Measurements from ENCODE around the gene DDX56.

DDX56 gene

GRCh38 chr7:44580945-44581878 is 7.5 kb upstream of the DDX56 start:
- Mint-ChIP-seq H3K36me3 (ENCODE audit: low read depth) (peaks cover 25% of the 10 kb centered on the region), H3K27me3 (ENCODE audit: low read depth) (no peaks in the 10 kb centered on the region), H3K4me1 (ENCODE audit: low read depth) (peaks cover 29% of the 10 kb centered on the region), H3K4me3 (peak overlapping the region; percentile 92), H3K9me3 (no peaks in the 10 kb centered on the region), H3K27ac (peak overlapping the region; percentile 87)

DNA sequence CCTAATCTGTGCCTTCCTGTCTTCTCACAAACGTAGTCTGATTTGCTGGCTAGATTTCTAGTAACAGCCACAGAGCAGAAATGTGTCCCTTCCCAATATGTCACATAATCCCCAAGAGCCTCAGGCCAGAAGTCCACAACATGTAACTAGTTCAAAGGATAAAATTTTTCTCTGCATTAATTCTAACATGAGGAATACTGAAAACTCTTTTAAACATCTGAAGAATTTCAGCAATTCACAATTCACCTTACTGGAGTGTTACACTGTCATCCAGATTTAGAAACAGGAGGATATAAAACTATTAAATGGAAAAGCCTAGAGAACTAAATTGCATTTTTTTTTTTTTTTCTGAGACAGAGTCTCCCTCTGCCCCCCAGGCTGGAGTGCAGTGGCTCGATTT is 2.5 kb upstream of the DDX56 start:
- H3K27ac Mint-ChIP-seq = peak overlapping the region; percentile 62
- H3K27me3 Mint-ChIP-seq (ENCODE audit: low read depth) = no peaks in the 10 kb centered on the region
- peaks cover 50% of the 10 kb centered on the region for H3K36me3 Mint-ChIP-seq (ENCODE audit: low read depth)
- H3K4me3 Mint-ChIP-seq = peak overlapping the region; percentile 58
- H3K4me1 Mint-ChIP-seq (ENCODE audit: low read depth) = peaks cover 50% of the 10 kb centered on the region
- H3K9me3 Mint-ChIP-seq = no peaks in the 10 kb centered on the region

- peaks cover 53% of the 10 kb centered on the region for H3K36me3 Mint-ChIP-seq (ENCODE audit: low read depth)
- H3K27me3 Mint-ChIP-seq (ENCODE audit: low read depth) = no peaks in the 10 kb centered on the region
- H3K27ac Mint-ChIP-seq = peak overlapping the region; percentile 95
- H3K4me3 Mint-ChIP-seq = peak overlapping the region; percentile 94
- no peaks in the 10 kb centered on the region for H3K9me3 Mint-ChIP-seq
- peaks cover 44% of the 10 kb centered on the region for H3K4me1 Mint-ChIP-seq (ENCODE audit: low read depth)
Measured at GRCh38 chr7:44575054-44575453, 1.3 kb upstream of the DDX56 start.

DNA sequence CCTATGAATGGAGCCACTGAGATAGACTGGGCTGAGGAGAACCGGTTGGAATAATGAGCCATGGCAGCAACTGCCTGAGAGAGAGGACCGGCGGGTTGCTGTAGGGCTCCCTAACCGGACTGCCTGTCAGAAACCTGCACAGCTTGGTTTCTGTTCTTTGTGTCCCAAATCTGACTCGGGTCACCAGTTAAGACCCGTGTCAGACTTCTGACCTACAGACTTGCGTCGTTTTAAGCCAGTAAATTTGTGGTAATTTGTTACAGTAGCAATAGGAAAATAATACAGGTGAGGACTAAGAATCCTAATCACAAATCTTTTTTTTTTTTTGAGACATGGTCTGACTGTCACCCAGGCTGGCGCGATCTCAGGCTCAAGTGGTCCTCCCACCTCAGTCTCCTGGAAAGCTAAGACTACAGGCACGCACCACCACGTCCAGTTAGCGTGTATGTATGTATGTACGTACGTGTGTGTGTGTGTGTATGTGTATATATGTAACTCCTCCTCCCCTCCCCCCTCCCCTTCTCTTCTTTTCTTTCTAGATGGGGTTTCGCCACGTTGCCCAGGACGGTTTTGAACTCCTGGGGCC is 672 bp upstream of the DDX56 start:
- Mint-ChIP-seq H3K9me3 (no peaks in the 10 kb centered on the region), H3K36me3 (ENCODE audit: low read depth) (peaks cover 53% of the 10 kb centered on the region), H3K4me1 (ENCODE audit: low read depth) (peaks cover 38% of the 10 kb centered on the region), H3K27ac (peak overlapping the region; percentile 95), H3K27me3 (ENCODE audit: low read depth) (no peaks in the 10 kb centered on the region), H3K4me3 (peak overlapping the region; percentile 94)

DNA sequence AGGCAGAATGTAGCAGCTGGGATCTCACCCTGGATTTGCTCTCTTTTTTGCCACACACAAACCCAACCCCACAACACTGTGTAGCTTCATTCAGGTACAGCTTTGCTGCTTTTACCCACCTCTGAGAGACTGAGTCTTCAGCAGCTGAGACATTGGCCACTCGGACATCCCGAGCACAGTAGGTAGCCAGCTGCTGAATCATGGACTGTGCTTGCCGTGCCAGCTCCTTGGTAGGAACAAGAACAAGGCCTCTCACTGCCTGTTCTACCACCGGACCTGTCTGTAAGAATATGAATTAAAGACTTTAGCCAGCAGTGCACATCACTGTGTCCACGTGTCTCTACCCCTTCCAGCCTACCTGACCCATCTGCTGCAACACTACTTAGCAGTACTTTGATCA is 937 bp downstream of the DDX56 start:
- Mint-ChIP-seq H3K27ac (peak overlapping the region; percentile 95), H3K36me3 (ENCODE audit: low read depth) (peaks cover 53% of the 10 kb centered on the region), H3K4me1 (ENCODE audit: low read depth) (peaks cover 33% of the 10 kb centered on the region), H3K27me3 (ENCODE audit: low read depth) (no peaks in the 10 kb centered on the region), H3K9me3 (no peaks in the 10 kb centered on the region), H3K4me3 (peak overlapping the region; percentile 94)

DNA sequence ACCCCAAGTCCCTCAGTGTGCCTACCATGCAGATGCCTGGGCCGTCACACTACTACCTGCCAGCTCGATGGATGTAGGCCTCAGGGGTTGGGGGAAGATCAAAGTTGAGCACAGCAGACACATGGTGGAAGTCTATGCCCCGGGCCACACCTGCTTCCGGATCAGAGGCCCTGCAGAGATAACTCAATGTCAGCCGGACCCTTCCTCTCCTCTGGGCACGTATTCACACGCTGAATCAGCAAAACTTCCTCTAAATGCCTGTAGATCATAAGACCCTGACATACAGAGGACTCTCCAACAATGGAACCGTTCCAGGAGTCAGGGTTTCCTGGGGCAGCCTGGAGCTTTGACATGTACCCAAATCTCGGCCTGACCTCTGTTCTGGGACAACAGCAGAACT is 3.7 kb downstream of the DDX56 start:
- Mint-ChIP-seq H3K27me3 (ENCODE audit: low read depth) (no peaks in the 10 kb centered on the region), H3K27ac (no peak overlapping the region), H3K9me3 (no peaks in the 10 kb centered on the region), H3K4me3 (no peak overlapping the region), H3K4me1 (ENCODE audit: low read depth) (peaks cover 26% of the 10 kb centered on the region), H3K36me3 (ENCODE audit: low read depth) (peaks cover 64% of the 10 kb centered on the region)

- peaks cover 17% of the 10 kb centered on the region for H3K4me1 Mint-ChIP-seq (ENCODE audit: low read depth)
- peaks cover 62% of the 10 kb centered on the region for H3K36me3 Mint-ChIP-seq (ENCODE audit: low read depth)
- no peak overlapping the region for H3K27ac Mint-ChIP-seq
Measured at GRCh38 chr7:44568771-44569560, 4.7 kb downstream of the DDX56 start.

GRCh38 chr7:44567884-44568283 is 5.8 kb downstream of the DDX56 start:
- no peak overlapping the region for H3K4me3 Mint-ChIP-seq
- no peaks in the 10 kb centered on the region for H3K9me3 Mint-ChIP-seq
- peaks cover 11% of the 10 kb centered on the region for H3K4me1 Mint-ChIP-seq (ENCODE audit: low read depth)
- no peaks in the 10 kb centered on the region for H3K27me3 Mint-ChIP-seq (ENCODE audit: low read depth)
- H3K36me3 Mint-ChIP-seq (ENCODE audit: low read depth) = peaks cover 61% of the 10 kb centered on the region
- H3K27ac Mint-ChIP-seq = no peak overlapping the region

More at GRCh38 chr7:44568771-44569560, 4.7 kb downstream of the DDX56 start:
- Mint-ChIP-seq H3K9me3 (no peaks in the 10 kb centered on the region), H3K27me3 (ENCODE audit: low read depth) (no peaks in the 10 kb centered on the region), H3K4me3 (no peak overlapping the region)

GRCh38 chr7:44566680-44567079 is 7.0 kb downstream of the DDX56 start:
- Mint-ChIP-seq H3K4me1 (ENCODE audit: low read depth) (peaks cover 2% of the 10 kb centered on the region), H3K36me3 (ENCODE audit: low read depth) (peaks cover 53% of the 10 kb centered on the region), H3K4me3 (no peak overlapping the region), H3K27me3 (ENCODE audit: low read depth) (no peaks in the 10 kb centered on the region), H3K9me3 (no peaks in the 10 kb centered on the region), H3K27ac (no peak overlapping the region)

DNA sequence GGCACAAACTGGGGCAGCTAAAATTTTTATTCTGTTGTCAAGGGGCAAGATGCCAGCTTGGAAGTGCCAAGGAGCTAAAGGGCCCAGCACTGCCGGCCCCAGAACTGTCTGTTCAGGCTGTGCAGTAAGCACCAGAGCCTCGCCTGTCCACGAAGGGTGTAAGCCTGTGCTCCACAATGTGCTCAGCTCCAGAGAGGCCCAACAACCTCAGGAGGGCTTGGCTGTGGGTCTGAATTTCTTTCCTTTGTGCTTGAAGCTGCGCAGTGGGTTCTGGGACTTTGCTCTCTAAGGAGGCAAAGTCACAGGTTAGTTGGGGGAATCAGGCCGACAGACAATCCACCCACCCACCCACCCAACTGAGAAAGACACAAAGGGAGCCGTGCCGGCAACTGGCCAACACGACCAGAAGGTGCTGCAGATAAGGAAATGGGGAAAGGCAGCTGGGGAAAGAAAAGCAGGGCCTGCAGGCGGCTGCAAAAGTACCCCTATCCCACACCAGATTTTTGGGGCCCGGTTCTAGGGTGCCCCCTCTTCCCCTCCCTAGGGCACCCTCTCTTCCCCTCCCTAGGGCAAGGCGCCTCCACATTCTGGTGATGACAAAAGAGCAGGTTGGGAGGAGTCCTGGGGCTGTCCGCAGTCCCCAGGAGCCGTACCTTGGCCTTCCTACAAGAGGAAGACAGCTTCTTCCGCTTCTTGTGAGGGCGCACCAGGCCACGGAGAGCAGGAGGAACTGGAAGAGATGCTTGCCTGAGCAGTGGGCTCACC is 7.7 kb downstream of the DDX56 start:
- peaks cover 2% of the 10 kb centered on the region for H3K4me1 Mint-ChIP-seq (ENCODE audit: low read depth)
- no peak overlapping the region for H3K4me3 Mint-ChIP-seq
- H3K9me3 Mint-ChIP-seq = no peaks in the 10 kb centered on the region
- H3K36me3 Mint-ChIP-seq (ENCODE audit: low read depth) = peaks cover 46% of the 10 kb centered on the region
- no peaks in the 10 kb centered on the region for H3K27me3 Mint-ChIP-seq (ENCODE audit: low read depth)
- no peak overlapping the region for H3K27ac Mint-ChIP-seq

DNA sequence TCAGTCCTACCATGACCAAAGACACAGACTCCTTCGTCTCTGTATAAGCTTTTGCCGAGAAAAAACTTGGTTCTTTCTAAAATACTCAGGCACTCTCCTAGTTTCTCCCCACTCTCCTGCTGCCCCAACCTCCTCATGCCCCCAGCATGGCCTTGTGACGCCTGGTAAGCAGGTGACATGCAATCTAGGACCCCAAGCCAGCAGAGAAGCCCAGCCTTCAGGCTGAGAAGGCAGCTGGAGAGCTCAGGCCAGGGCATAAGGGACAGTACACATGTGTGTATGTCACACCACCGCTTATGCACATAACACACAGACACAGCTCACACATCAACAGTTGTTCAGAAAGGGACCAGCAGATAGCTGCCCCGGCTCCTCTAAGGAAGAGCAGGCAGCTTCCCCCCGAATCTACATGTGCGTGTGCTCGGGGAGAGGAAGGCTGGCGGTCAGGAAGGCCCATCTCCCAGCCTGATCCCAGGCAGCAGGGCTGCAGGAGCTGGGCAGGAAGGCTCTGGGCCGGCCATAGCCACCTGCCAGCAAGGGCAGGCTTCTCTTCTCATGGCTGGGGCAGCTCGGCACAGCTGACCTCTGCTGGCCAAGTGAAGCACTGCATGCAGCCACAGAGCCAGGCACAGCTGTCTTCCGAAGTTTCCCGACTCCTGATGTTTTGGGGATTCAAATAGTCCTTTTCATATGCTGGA is 8.5 kb downstream of the DDX56 start:
- H3K9me3 Mint-ChIP-seq = no peaks in the 10 kb centered on the region
- no peak overlapping the region for H3K4me3 Mint-ChIP-seq
- no peak overlapping the region for H3K27ac Mint-ChIP-seq
- peaks cover 2% of the 10 kb centered on the region for H3K4me1 Mint-ChIP-seq (ENCODE audit: low read depth)
- no peaks in the 10 kb centered on the region for H3K27me3 Mint-ChIP-seq (ENCODE audit: low read depth)
- peaks cover 42% of the 10 kb centered on the region for H3K36me3 Mint-ChIP-seq (ENCODE audit: low read depth)

GRCh38 chr7:44564606-44565005 is 9.1 kb downstream of the DDX56 start:
- H3K36me3 Mint-ChIP-seq (ENCODE audit: low read depth) = peaks cover 37% of the 10 kb centered on the region
- no peak overlapping the region for H3K27ac Mint-ChIP-seq
- peaks cover 2% of the 10 kb centered on the region for H3K4me1 Mint-ChIP-seq (ENCODE audit: low read depth)
- no peaks in the 10 kb centered on the region for H3K9me3 Mint-ChIP-seq
- H3K4me3 Mint-ChIP-seq = no peak overlapping the region
- H3K27me3 Mint-ChIP-seq (ENCODE audit: low read depth) = no peaks in the 10 kb centered on the region

- H3K27me3 Mint-ChIP-seq (ENCODE audit: low read depth) = no peaks in the 10 kb centered on the region
- H3K36me3 Mint-ChIP-seq (ENCODE audit: low read depth) = peaks cover 24% of the 10 kb centered on the region
- no peaks in the 10 kb centered on the region for H3K9me3 Mint-ChIP-seq
- no peak overlapping the region for H3K27ac Mint-ChIP-seq
- no peak overlapping the region for H3K4me3 Mint-ChIP-seq
- peaks cover 2% of the 10 kb centered on the region for H3K4me1 Mint-ChIP-seq (ENCODE audit: low read depth)
Measured at GRCh38 chr7:44563171-44563679, 10.5 kb downstream of the DDX56 start.
